Activated T-cell treated with anti-CD3 and anti-CD28 coated beads, Interleukin-2, amount 50 U/mL, for 4 hours (primary cell): ENCODE results near the gene C1orf105. TPM values are rescaled to one million over a fixed set of nuclear protein-coding genes. Genes with fewer than 3 reads are reported as not detected.
"Not testable (repeated sequence)": the region's sequence is repeated elsewhere in the genome, so short reads cannot be mapped to it uniquely, and the experiment has no call there.

Source experiments
- ATAC-seq, 2 donors: fragments of 200-7000 bp; cut with Tn5 transposase; one replicate each; pipeline ENCODE4 v1.10.0; 2021
- DNase-seq: peaks from one replicate; pipeline ENCODE4 v3.0.0-alpha.2; 2020
- H3K27me3 Mint-ChIP-seq: one replicate; pipeline ENCODE4 v1.8.0; 2021; ENCODE audit warnings: low read depth, mixed read lengths
- H3K36me3 Mint-ChIP-seq: one replicate; pipeline ENCODE4 v1.8.0; 2022; ENCODE audit warnings: mixed read lengths; ENCODE audit not compliant: insufficient read depth
- H3K4me1 Mint-ChIP-seq: one replicate; pipeline ENCODE4 v1.8.0; 2021; ENCODE audit warnings: low read depth, mixed read lengths
- H3K4me3 Mint-ChIP-seq: one replicate; pipeline ENCODE4 v1.8.0; 2021; ENCODE audit warnings: mild to moderate bottlenecking, moderate library complexity, mixed read lengths
- H3K9me3 Mint-ChIP-seq: one replicate; pipeline ENCODE4 v1.8.0; 2021; ENCODE audit warnings: mixed read lengths
- total RNA-seq, 3 donors: library from RNA; stranded (reverse); gene quantifications; one replicate each; pipeline ENCODE4 v1.2.1, GENCODE V29; 2021

The C1orf105 gene
- total RNA-seq, 3 donors from 2014 or later, result not detected

DNA sequence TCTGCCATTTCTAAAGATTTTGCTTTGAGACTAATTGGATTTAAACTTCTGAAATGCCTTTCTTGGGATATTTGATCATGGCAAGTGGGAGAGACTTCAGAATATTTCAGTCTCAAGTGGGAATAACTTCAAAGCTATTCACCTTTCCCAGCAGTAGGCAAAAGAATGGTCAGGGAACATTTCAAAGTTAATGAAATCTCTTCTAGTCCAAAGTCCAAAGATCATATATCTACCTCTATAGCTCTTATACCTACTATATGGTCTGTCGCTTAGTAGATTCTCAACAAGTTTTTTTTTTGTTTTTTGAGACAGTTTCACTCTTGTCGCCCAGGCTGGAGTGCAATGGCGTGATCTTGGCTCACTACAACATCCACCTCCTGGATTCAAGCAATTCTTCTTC, 67.9 kb downstream of the C1orf105 start:
- Mint-ChIP-seq H3K4me1 (peaks cover 14% of the 10 kb centered on the region), H3K36me3 (no peaks in the 10 kb centered on the region), H3K27me3 (peaks cover 11% of the 10 kb centered on the region), H3K9me3 (no peaks in the 10 kb centered on the region), H3K4me3 (no peak overlapping the region)
- ATAC-seq (no peak), DNase-seq (no peak)

DNA sequence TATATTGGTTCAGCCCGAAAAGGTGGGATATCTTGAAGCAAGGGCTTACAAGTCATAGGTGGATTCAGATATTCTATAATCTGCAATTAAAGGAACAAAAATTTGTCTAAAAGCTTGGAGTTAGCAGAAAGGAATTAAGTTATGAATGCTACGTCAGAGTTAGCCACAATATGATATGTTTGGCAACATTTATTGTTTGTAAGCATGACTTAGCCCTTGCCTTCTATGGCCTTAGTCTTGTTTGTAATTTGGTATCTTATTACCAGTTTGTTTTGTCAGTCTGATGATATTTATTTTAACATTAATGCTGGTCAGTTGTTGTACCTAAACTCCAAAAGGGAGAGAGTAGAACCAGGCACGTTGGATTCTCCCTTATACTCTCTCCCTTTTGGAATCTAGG, 69.4 kb downstream of the C1orf105 start:
- Mint-ChIP-seq H3K36me3 (no peaks in the 10 kb centered on the region), H3K4me3 (no peak overlapping the region)
- ATAC-seq, result no peak

DNA sequence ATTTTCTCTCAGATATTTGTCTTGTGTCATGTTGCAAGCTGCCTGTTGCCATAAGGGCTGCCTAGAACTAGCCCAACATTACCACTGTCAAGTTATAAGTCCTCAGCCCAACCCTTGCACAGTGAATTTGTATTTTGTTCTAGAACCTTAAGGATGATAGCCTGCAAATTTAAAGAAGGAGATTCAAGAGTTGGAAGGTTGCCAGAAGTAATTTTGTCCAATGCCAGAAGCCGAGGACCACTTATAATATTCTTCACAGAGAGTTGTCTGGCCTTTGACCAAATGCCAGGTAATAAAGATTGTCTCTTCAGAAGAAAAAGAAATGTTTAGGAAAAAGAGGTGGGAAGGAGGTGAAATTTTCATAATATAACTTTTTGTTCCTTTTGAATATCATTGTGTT, 71.9 kb downstream of the C1orf105 start:
- H3K36me3 Mint-ChIP-seq, result no peaks in the 10 kb centered on the region
- H3K27me3 Mint-ChIP-seq, result peaks cover 11% of the 10 kb centered on the region
- ATAC-seq, result no peak

More for the DNA sequence above, 69.4 kb downstream of the C1orf105 start:
- Mint-ChIP-seq H3K4me1 (peaks cover 9% of the 10 kb centered on the region), H3K27me3 (peaks cover 11% of the 10 kb centered on the region), H3K9me3 (no peaks in the 10 kb centered on the region)
- DNase-seq, result no peak

DNA sequence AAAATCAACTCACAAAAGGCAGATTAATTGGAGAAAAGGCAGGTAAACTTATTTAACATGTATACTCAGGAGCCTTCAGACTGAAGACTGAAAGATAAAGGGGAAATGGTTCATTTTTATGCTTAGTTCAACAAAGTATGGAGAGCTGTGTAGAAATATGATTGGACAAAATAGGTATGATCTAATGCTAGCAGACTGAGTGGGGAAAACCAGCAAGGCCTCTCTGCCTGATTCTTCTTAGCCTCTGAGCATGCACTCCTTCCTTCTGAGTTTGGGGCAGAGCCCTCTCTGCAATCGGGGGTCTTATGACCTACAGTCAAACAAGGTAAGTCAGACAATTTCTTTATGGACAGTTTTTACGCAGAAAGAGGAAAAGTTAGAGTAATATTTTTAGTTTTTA, 73.7 kb downstream of the C1orf105 start:
- H3K9me3 Mint-ChIP-seq, result no peaks in the 10 kb centered on the region
- peaks cover 7% of the 10 kb centered on the region for H3K27me3 Mint-ChIP-seq
- ATAC-seq (no peak), DNase-seq (no peak)
- H3K4me1 Mint-ChIP-seq, result no peaks in the 10 kb centered on the region
- H3K4me3 Mint-ChIP-seq, result no peak overlapping the region
- H3K36me3 Mint-ChIP-seq, result no peaks in the 10 kb centered on the region

More for the DNA sequence above, 71.9 kb downstream of the C1orf105 start:
- H3K4me1 Mint-ChIP-seq, result peaks cover 5% of the 10 kb centered on the region
- no peak for DNase-seq
- no peaks in the 10 kb centered on the region for H3K9me3 Mint-ChIP-seq
- H3K4me3 Mint-ChIP-seq, result no peak overlapping the region

DNA sequence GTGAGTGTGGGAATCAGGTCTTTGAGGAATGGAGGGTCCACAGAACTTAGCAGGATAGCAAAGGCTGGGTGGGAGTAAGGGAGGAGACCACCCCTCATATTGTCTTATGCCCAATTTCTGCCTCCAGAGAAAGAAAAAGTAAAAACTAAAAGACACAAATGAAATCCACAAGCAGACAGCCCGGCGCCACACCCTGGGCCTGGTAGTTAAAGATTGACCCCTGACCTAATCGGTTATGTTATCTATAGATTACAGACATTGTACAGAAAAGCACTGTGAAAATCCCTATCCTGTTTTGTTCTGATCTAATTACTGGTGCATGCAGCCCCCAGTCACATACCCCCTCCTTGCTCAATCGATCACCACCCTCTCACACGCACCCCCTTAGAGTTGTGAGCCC, 75.6 kb downstream of the C1orf105 start:
- H3K9me3 Mint-ChIP-seq, H3K4me3 Mint-ChIP-seq, ATAC-seq, DNase-seq, H3K4me1 Mint-ChIP-seq, H3K36me3 Mint-ChIP-seq, H3K27me3 Mint-ChIP-seq: not testable (repeated sequence)

- H3K4me3 Mint-ChIP-seq, result no peak overlapping the region
Observed at GRCh38 chr1:172496678-172497077, 76.2 kb downstream of the C1orf105 start.

DNA sequence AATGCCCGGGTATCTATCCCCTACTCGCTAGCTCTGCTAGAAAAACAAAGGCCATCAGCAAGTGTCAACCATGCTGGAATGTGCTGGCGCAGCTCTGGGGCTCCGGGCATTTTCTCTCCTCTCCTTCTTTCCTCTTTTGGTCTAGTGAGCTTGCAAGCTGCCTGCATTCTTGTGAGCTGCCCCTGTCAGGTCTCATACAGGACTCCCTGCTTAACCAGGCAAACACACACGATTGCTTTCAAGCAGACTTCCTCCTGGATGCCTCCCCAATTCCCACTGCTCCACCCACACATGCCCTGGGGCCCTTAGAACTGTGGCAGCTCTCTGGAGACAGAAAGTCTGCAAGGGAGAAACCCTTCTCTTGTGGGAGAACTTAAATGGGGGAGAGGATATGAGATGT, 76.7 kb downstream of the C1orf105 start:
- no peak for ATAC-seq
- H3K36me3 Mint-ChIP-seq, result no peaks in the 10 kb centered on the region
- H3K27me3 Mint-ChIP-seq, result no peaks in the 10 kb centered on the region
- no peak overlapping the region for H3K4me3 Mint-ChIP-seq
- H3K9me3 Mint-ChIP-seq, result no peaks in the 10 kb centered on the region
- no peaks in the 10 kb centered on the region for H3K4me1 Mint-ChIP-seq
- DNase-seq, result no peak

More at GRCh38 chr1:172496678-172497077, 76.2 kb downstream of the C1orf105 start:
- no peaks in the 10 kb centered on the region for H3K27me3 Mint-ChIP-seq
- H3K4me1 Mint-ChIP-seq, result no peaks in the 10 kb centered on the region
- ATAC-seq, result no peak
- H3K36me3 Mint-ChIP-seq, result no peaks in the 10 kb centered on the region
- no peaks in the 10 kb centered on the region for H3K9me3 Mint-ChIP-seq
- DNase-seq, result no peak

DNA sequence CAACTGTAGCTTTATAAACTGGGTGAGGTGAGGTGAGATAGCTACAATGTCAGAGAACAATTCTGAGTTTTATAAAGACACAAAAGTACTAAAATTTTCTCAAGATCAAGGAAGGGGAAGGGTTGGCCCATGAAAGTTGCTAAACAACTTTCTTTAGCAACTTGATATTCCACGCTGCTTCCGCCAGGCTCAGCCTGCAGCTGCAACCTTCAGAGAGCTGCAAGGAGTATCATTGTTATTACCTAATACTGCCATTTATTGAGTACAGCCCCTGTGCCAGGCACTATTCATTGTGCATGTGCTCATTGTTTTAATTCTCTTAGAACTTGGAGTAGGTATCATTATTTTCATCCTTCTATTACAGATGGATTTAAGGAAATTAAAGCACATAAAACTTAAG, 78.4 kb downstream of the C1orf105 start:
- no peak for ATAC-seq
- Mint-ChIP-seq H3K36me3 (no peaks in the 10 kb centered on the region), H3K4me3 (no peak overlapping the region), H3K27me3 (no peaks in the 10 kb centered on the region), H3K4me1 (no peaks in the 10 kb centered on the region), H3K9me3 (no peaks in the 10 kb centered on the region)
- DNase-seq, result no peak

DNA sequence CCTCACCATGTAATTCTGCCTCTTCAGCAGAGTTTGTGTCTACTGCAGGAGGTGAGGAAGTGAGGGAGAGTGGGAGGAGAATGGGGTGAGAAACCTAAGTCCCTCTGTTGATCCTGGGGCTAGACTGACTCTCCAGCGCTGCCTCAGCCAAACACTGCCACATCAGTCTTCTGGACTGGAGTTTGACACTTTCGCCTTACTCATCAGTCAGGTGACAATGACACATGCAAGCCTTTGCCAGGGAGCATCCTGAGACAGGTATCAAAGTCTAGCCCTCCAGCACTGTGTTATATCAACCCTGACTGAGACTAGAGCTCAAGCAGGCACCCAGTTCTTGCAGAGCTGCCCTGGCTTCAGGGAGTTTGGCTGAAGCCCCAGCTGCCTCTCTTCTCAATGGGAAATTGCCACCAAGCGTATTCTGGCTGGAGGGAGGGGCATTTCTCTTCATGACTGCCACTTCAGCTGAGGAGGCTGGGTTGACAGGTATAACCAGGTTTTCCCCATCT, 79.2 kb downstream of the C1orf105 start:
- H3K4me1 Mint-ChIP-seq, result no peaks in the 10 kb centered on the region
- H3K4me3 Mint-ChIP-seq, result no peak overlapping the region
- peak in 1 of 2 donors; percentile 46 for ATAC-seq
- peaks cover 2% of the 10 kb centered on the region for H3K27me3 Mint-ChIP-seq
- peak; percentile 4 for DNase-seq
- H3K9me3 Mint-ChIP-seq, result no peaks in the 10 kb centered on the region
- H3K36me3 Mint-ChIP-seq, result no peaks in the 10 kb centered on the region

DNA sequence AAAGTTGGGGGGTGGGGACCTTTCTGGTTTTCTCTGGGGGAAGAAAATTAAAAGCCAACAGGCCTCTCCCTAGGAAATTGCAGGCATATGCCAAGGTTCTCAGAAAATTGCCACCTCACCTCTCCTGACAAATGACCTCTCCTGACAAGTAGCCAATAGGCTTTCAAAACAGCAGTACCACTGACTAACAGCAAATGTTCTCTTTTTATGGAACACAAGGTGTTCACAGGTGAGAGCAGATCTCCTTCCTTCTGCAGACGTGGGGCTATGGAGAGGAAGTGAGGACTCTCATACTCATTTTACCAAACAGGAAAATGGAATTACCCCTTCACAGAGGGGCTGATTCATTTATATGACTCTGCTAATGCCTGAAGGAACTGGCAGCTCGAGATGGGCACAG, 79.7 kb downstream of the C1orf105 start:
- Mint-ChIP-seq H3K4me3 (no peak overlapping the region), H3K36me3 (no peaks in the 10 kb centered on the region), H3K9me3 (no peaks in the 10 kb centered on the region), H3K27me3 (peaks cover 2% of the 10 kb centered on the region), H3K4me1 (no peaks in the 10 kb centered on the region)
- no peak for ATAC-seq
- no peak for DNase-seq

GRCh38 chr1:172507741-172508140, 87.3 kb downstream of the C1orf105 start:
- no peak for DNase-seq
- Mint-ChIP-seq H3K4me3 (no peak overlapping the region), H3K4me1 (no peaks in the 10 kb centered on the region), H3K27me3 (peaks cover 4% of the 10 kb centered on the region), H3K9me3 (no peaks in the 10 kb centered on the region), H3K36me3 (no peaks in the 10 kb centered on the region)
- ATAC-seq, result no peak

GRCh38 chr1:172510479-172510878, 90.0 kb downstream of the C1orf105 start:
- H3K4me1 Mint-ChIP-seq, result no peaks in the 10 kb centered on the region
- no peak for DNase-seq
- no peak overlapping the region for H3K4me3 Mint-ChIP-seq
- no peaks in the 10 kb centered on the region for H3K36me3 Mint-ChIP-seq
- H3K27me3 Mint-ChIP-seq, result peaks cover 2% of the 10 kb centered on the region
- no peak for ATAC-seq
- no peaks in the 10 kb centered on the region for H3K9me3 Mint-ChIP-seq

- peaks cover 2% of the 10 kb centered on the region for H3K27me3 Mint-ChIP-seq
- no peaks in the 10 kb centered on the region for H3K4me1 Mint-ChIP-seq
- ATAC-seq (no peak), DNase-seq (no peak)
- no peak overlapping the region for H3K4me3 Mint-ChIP-seq
- H3K9me3 Mint-ChIP-seq, result no peaks in the 10 kb centered on the region
- no peaks in the 10 kb centered on the region for H3K36me3 Mint-ChIP-seq
Observed at GRCh38 chr1:172512591-172512990, 92.1 kb downstream of the C1orf105 start.

DNA sequence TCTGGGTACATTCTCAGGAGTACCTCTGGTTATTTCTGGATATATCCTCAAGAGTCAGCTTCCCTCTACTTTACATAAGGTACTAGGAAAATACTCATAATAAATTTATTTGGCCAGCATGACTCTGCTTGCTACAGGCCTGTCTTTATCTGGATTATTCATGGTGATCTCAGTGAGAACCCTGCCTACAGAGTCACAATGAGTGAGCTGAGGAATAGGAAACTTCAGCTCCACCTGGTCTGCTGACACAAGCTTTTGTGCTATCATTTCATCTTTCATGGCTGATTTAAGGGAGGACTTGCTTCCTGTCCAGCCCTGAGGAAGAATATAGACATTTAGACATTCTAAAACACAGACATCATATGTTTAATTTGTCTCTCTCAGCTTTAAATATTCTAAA, 93.0 kb downstream of the C1orf105 start:
- Mint-ChIP-seq H3K4me3 (no peak overlapping the region), H3K4me1 (no peaks in the 10 kb centered on the region), H3K9me3 (no peaks in the 10 kb centered on the region), H3K36me3 (no peaks in the 10 kb centered on the region), H3K27me3 (peaks cover 2% of the 10 kb centered on the region)
- DNase-seq (no peak), ATAC-seq (no peak)

DNA sequence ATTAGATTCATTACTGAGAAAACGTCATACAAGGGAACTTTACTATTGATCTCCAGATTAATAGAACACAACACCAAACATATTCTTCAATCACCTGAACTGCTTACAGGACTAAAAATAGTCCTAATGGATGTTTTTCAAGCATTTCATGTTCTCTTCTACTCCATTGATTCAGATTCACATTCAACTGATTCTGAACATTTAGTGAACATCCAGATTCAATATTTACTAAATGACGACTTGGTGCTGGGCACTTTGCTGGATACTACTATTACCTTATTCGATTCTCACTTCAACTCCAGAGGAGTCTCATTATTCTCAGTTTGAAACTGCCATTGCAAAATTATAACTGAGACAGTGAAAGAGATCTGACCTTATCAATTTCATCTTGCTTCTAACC, 93.6 kb downstream of the C1orf105 start:
- Mint-ChIP-seq H3K36me3 (no peaks in the 10 kb centered on the region), H3K9me3 (no peaks in the 10 kb centered on the region), H3K27me3 (peaks cover 2% of the 10 kb centered on the region), H3K4me1 (no peaks in the 10 kb centered on the region), H3K4me3 (no peak overlapping the region)
- no peak for ATAC-seq
- no peak for DNase-seq

- no peaks in the 10 kb centered on the region for H3K4me1 Mint-ChIP-seq
- no peak for ATAC-seq
Observed at GRCh38 chr1:172515436-172515835, 95.0 kb downstream of the C1orf105 start.

More at GRCh38 chr1:172515436-172515835, 95.0 kb downstream of the C1orf105 start:
- H3K9me3 Mint-ChIP-seq, result no peaks in the 10 kb centered on the region
- no peaks in the 10 kb centered on the region for H3K27me3 Mint-ChIP-seq
- no peak overlapping the region for H3K4me3 Mint-ChIP-seq
- DNase-seq, result no peak
- H3K36me3 Mint-ChIP-seq, result no peaks in the 10 kb centered on the region
